ENCODE measurements around the gene AQP12A.
"Not testable (repeated sequence)": the region's sequence is repeated elsewhere in the genome, so short reads cannot be mapped to it uniquely, and the experiment has no call there.

AQP12A gene, protein sequence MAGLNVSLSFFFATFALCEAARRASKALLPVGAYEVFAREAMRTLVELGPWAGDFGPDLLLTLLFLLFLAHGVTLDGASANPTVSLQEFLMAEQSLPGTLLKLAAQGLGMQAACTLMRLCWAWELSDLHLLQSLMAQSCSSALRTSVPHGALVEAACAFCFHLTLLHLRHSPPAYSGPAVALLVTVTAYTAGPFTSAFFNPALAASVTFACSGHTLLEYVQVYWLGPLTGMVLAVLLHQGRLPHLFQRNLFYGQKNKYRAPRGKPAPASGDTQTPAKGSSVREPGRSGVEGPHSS

DNA sequence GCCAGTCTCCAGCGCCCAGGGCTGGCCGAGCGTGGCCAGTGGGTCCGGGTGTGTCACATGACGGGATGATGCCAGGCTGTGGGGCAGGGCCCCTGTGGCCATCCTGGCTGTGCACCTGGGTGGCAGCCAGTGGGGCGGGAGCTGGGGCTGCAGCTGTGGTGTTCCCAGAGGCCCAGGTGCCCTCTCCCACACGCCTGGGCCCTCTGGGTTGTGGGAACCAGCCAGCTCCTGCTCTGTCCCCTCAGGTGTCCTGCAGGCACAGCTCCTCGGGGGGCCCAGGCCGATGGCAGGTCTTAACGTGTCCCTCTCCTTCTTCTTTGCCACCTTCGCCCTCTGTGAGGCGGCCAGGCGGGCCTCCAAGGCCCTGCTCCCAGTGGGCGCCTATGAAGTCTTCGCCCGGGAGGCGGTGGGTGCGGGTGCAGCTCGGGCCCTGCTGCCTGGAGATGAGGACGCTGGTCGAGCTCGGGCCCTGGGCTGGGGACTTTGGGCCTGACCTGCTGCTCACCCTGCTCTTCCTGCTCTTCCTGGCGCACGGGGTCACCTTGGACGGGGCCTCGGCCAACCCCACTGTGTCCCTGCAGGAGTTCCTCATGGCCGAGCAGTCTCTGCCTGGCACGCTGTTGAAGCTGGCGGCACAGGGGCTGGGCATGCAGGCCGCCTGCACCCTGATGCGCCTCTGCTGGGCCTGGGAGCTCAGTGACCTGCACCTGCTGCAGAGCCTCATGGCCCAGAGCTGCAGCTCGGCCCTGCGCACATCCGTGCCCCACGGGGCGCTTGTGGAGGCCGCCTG lies at the start of gene AQP12A:
Gene AQP12A, plus strand, starts transcription at position 236 of the 790 bp plus-strand sequence. Its CDS starts 48 bp downstream, at position 284.
- DNase-seq: not testable (repeated sequence)

DNA sequence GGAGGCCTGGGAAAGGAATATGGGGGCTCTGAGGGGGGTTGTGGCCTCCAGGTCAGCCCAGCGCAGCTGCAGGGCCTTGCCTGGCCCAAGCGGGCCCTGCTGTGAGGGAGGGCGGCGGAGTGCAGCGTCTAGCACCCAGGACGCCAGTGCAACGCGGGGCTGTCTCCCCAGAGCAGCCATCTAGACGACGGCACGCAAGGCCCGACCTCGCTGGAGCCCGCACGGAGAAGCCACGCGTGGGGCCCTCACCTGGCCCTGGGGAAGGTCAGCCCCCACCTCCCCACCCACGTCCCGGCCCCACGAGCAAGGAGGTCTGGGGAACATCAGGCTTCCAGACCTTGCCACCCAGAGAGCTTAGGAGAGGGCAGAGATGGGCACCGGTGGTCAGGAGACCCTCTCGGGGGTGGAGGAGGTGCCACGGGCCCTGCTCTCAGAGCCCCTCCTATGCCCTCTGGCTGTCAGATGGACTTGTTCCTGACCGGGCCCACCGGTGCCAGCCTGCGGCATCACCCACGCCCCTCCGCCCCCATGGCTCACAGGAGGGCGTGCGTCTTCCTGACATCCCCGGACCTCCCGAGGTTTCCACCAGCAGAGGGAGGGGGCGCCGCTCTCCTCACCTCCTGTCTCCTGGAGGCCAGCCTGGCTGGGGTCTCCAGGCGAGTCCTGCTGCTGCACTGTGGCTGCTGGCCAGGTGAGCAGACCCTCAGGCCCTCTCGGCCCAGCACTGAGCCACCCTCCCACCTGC lies 49.4 kb upstream of the AQP12A start:
- DNase-seq: no peak

DNA sequence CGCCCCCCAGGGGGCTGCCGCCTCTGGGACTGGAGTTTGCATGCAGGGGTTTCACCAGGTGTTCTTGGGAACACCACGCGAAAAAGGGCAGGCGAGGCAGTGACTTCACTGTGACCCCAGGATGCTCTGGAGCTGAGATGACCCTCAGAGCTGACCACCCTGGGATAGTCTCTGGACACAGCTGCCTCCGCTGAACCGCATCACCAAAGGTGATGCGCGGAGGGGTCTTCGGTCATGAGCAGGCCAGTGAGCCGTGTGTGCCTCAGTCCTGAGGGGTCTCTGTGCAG lies 48.9 kb upstream of the AQP12A start:
- DNase-seq: no peak

DNA sequence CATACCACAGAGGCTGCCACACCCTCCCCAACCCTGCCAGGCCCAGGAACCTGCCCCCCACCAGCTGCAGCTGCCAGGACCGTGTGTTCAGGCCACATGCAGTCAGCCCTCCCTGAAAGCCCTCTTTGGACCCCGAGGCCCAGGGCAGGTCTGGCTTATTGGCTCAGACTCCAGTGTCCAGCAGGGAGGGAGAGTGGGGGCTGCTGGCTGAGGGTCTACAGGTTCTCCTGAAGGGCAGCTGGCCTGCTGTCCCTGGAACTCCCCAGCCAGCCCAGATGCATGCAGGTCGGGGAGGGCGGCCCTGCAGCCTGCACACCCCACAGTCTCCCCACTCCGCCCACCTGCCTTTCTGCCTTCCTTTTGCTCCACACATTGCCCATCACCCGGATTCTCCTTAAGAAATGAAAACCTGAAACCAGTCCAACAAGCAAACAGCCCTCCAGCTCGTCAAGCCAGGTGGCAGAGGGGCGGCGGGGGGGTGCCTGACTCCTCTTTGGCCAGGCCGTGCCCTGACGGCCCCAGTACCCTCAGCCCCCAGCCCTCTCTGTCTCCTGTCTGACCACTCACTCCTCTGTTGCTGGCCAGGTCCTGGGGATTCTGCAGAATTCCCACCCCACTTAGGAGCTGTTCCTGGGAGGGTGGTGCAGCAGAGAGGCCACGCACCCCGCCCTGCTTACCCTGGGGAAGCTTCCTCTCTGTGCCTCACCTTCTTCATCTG lies 48.4 kb upstream of the AQP12A start:
- DNase-seq: no peak

DNA sequence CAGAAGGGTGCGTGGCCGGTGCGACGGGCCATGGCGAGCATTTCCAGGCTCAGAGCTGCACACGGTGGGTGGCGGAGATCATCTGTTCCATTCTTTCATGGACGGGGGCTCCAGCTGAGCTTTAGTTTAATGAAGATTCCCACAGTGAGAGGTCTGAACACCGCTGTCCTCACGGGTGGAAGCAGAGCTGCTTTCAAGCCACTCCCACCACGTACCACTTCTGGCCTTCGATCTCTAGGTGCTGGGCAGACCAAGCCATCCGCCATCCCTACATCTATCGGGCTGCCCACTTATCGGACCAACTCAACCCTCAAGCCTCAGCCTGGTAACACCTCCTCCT lies 47.9 kb upstream of the AQP12A start:
- no peak for DNase-seq

DNA sequence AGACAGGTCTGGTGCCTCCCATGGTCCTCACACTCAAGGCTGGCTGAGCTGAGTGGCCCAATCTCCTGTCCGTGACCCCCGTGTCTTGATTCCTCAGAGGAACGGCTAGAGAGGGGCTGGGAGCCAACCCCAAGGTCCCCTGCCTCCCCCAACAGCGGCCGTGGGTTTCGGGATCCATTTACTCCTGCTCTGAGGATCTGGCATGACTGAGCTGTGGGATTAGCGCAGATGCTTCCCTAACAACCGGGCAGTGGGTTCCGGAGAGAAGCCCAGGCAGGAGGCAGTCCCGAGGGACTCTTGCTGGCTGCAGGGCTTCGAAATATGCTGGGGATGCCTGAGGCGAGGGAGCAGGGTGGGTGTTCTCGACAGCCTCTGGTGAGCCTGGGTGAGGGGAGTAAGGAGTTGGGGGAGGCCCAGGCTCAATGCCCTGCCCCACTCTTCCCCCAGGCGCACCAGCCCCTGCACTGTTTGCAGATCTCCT lies 47.5 kb upstream of the AQP12A start:
- no peak for DNase-seq

DNA sequence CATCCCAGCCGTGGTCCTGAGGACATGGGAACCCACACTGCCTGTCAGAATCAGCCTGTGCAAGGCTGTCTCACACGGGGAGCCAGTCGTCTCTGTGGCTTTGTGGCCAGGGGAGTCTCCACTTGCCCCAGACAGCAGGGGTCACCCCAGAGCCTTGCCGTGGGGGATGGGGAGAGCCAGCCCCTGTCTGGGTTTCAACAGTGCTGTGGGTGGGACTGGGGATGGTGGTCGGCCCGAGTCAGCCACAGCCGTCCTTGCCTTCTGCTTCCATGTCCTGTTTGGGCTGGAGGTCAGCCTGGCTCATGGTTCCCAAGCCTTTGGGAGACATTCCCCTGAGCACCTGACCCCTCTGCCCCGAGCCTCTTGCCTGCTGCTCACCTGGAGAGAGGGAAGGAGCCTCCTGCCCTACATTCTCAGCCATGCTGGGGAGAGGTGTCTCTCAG lies 46.8 kb upstream of the AQP12A start:
- no peak for DNase-seq

DNA sequence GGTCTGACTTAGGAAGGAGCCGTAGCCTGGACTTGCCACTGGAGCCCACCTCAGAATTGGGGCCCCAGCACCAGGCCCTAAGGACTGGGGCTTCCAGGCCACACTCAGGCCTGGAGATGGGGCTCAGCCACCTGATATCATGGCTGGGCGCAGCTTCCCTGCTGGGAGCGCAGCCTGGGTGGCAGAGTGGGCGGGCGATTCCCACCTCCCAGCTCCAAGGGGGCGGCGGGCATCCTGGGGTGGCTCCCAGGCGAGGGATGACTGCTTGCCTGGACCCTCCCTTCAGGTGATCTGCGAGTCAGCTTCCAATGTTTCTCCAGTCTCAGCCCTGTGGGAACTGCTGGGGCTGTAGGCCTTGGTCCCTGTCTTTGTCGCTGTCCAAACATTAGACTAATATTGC lies 46.3 kb upstream of the AQP12A start:
- no peak for DNase-seq

DNA sequence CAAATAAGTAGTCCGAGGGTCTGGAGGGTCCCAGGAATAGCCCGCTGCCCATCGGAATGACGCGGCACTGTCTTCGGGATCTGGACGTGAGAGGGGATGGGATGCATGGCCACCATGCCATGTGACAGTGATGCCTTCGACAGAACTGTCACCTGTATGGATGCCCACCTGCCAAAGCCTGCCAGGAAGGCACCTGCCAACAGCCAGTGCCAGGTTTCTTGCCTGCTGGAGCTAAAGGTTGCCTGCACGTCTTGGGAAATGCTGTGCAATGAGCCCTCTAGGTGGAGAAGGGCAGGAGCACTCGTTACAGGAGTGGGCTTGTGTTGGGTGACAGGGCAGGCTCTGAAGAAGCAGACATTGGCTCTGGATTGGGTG lies 45.9 kb upstream of the AQP12A start:
- DNase-seq: no peak

DNA sequence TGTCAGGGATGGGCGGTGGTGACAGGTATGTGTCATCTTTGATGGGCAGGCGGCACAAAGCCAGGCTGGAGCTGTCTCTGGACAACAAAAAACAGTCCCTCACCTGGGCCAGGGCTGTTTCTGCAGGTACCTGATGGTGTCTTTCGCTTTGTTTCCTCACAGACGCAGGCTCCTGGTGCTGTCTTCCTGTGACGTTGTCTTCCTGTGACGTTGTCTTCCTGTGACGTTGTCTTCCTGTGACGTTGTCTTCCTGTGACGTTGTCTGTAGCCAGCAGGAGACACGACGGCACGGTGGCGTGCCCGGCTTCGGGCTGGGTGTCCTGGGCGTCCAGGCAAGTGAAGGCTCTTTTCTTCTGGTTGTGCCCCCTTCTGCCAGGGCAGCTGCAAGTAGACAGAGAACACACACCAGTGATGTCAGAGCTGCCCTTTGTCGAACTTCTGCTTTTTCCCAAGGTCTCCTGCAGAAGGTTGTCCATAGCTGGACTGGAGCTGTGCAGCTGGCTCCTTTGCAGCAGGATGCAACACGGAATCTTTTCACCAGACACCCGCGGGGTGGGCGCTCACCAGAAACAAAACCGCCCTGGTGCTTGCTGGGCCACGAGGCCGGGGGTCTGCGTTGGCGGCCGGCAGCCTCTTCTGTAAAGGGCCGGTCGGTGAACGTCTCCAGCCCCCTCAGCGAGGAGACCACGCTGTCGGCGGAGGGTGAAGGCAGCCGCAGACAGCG lies 45.3 kb upstream of the AQP12A start:
- no peak for DNase-seq

DNA sequence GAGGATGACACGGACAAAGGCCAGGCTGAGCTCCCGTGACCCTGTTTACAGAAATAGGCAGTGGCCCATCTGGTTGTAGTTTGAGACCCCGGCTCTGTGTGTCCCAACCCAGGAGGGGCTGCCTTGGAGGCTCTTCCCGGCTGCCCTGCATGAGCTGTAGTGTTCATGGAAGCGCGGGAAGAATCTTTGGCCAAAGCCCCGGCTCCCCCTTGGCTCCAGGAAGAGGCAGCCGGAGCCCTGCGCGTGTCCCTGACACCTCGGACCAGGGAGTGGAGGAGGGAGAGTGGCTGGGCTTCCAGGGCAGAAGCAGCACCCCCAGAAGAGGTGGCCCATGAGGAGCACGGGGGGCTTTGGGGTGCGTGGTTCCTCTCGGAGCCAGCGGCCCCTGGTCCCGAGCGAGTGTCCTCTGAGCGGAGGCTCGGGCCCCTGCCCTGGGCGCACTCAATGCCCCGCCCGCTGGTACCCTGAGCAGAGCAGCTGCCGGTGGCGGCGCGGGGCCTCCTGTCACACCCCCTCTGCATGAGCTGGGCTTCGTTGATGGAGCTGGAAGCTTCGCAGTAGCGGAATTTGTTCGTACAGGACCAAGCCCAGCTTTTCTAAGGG lies 44.7 kb upstream of the AQP12A start:
- no peak for DNase-seq

DNA sequence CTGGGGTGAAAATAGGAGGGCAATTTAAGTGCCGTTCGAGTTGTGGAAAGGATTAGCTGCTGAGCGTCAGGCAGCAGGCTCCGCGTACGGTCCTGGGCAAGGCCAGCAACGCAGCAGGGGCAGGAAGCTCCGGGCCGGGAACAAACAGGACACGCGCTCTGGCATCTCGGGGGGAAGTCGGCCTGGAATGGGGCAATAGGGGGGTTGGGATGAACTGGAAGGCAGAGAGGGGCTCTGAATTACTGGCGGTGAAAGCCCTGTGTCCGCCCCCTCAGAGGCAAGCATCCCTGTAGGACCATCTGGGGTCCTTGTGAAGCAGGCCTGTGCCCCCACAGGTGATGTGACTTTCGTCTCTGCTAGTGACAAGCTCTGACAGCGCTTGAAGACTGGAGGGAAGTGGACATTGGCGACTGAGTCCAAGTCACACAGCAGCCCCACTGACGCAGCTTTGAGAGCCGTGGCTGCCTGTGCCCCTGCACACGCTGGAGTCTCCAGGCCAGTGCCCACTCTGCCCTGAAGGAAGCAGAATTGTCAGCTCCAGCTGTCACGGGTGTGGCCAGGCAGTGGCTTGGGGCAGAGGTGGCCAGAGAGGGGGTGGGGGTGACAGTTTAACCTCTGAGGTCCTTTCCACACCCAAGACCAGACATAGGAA lies 44.0 kb upstream of the AQP12A start:
- DNase-seq: no peak

DNA sequence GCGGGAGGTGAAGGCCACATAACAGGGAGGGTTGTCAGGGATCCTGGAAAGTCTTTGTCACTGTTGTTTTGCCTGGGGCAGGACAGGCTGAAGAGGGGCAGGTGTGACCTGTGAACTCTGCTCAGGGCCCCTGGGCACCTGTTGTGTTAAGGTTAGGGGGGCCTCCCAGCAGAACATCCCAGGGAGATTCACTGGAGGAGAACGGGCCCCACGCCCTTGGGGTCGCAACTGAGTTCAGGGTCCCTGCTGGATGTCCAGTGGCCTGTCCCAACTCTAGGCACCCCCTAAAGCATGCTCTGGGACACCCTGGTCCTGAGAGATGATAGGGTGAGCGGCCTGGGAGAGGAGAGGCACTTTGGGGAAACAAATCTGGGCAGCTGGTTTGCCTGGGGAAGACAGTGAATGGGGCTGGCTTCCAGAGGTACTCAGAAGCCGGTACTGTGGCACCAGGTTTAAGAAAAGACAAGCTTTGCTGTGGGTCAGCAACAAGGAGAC lies 43.5 kb upstream of the AQP12A start:
- DNase-seq: no peak

DNA sequence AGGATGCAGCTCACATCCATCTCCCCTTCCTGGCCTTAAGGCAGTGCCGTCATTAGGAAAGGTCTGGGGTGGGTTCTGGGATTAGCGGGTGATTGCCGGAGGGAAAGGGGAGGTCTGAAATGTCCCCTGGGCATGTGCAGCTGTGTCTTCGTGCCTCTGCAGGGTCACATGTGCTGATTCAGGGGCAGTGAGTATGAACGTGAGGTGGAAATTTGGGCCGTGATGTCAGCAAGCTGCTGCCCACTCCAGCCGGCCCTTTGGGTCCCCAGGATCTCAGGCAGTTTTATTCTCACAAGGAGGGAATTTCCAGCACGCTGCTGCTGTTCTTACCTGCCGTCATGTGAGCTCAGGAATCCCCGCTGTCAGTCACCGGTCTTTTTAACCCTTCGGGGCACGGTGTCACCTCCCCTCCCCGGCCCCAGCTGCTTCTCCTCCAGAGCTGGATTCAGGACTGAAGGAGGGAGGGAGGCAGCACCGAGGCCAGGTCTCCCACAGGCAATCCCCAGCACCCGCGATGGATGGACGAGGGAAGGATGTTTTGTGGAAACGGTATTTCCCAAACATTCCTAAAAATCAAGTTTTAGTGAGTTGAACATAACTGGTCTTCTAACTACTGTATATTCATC lies 42.9 kb upstream of the AQP12A start:
- DNase-seq: peak in 1 of 3 experiments; percentile 3

DNA sequence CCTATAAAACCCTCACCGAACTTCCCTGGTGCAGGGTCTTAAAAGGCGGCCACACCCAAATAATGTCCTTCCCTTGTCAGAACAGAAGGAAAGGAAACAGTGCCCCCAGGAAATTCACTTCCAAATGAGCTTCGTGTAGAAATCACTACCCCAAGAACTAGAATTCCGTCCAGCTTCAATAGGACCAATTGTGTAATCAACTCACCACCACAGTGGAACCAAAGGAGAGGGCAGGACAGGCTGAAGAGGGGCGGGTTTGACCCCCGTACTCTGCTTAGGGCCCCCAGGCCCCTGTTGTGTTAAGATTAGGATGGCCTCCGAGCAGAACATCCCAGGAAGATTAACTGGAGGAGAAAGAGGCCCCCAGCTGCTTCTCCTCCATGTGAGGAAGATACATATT lies 42.3 kb upstream of the AQP12A start:
- no peak for DNase-seq

DNA sequence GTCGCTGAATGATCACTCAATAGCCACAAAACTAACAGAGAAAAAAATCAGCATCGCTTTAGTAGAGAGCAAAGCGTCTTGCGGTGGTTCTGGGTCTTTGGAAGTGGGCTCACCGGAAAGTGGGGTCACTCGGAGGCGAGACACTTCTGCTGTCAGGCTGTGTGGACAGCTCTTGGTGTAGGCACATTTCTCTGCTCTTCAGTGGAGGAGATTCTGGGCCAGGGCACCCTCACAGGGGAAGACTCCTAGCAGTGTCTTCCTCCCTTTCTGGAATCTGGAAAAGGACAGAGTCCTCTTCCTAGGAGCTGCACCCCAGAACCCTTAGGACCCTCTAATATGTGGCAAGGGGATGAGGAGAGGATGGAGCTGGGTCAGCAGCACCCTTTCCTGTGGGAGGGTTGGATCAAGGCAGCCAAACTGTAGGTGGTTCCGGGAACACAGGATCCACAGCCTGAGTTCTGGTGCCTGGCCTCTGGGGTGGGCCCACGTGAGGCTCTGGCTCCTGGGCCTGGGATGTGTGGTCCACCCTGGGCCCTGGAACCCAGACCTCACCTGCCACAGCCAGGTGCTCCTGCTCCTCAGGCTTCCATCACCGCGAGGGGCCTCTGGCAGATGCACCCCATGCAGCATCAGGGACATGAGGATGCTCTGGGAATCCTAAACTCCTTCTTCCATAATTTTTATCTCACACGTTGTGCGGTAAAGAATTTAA lies 41.3 kb upstream of the AQP12A start:
- no peak for DNase-seq

DNA sequence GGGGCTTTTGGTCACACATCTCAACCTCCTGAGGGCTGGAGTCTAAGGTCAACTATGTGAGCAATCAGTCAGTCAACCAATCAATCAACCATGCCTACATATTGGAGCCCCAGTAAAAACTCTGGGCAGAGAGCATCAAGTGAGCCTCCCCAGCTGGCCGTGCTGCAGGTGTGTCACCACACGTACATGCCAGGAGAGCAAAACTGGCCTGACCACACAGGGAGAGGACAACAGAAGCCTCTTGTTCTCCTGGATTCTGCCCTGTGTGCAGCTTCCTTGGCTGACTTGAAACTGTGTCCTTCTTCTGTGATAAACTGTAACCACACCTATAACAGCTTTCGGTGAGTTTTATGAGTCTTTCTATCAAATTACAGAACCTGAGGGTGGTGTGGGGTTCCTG lies 40.5 kb upstream of the AQP12A start:
- DNase-seq: no peak

DNA sequence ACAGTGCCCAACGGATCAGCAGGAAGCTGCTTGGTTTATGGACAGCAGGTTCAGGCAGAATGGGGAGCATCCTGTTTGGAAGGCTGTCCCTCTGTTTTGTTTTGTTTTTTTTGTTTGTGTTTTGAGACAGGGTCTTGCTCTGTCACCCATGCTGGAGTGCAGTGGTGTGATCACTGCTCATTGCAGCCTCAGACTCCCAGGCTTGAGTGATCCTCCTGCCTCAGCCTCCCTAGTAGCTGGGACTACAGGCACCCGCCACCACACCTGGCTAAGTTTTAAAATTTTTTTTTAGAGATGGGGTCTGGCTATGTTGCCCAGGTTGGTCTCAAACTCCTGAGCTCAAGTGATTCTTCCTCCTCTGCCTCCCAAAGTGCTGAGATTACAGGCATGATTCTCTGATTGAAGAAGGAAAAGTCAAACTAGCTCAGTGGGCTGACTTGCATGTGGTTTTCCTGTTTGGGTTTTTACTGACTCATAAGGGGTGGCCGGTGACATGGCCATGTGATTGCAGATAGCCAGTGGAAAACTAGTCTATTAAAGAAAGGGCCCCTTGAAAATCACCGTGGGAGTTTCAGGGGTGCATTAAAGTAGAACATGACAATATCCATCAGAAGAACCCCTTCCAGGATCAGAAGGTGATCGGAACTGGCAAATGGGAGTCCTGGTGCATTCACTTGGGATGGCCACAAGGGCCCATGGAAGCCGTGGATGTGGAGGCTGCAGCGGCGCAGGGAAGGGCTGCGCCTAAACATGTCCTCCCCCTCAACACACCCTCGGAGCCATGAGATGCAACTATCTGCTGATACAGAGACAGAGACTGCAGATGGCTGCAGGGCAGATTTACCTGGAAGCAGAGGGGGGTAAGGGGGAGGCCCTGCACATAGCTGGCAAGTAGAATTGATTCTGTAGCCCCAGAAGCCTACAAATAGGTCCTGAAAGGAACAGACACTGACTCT lies 35.5 kb upstream of the AQP12A start:
- no peak for DNase-seq

DNA sequence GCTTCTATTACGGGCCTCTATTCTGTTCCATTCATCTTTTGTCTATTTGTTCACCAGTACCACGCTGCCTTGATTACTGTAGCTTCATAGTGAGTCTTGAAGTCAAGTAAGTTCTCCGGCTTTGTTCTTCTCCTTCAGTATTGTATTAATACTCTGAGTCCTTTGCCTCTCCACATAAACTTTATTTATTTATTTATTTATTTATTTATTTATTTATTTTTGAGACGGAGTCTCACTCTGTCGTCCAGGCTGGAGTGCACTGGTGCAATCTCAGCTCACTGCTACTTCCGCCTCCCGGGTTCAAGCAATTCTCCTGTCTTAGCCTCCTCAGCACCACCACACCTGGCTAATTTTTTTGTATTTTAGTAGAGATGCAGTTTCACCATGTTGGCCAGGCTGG lies 31.8 kb upstream of the AQP12A start:
- not testable (repeated sequence) for DNase-seq
